Measurements from ENCODE around the gene ARHGDIA.
"Not testable (repeated sequence)": the region's sequence is repeated elsewhere in the genome, so short reads cannot be mapped to it uniquely, and the experiment has no call there.

ARHGDIA gene

GRCh38 chr17:81870981-81871386 is at the start of gene ARHGDIA:
Gene ARHGDIA (minus strand): TSS chr17:81871337. CDS start chr17:81869930, 1,407 bp downstream.
- no peak for DNase-seq

- peak; percentile 19 for DNase-seq
Observed at GRCh38 chr17:81918832-81919545, 47.9 kb upstream of the ARHGDIA start.

- not testable (repeated sequence) for DNase-seq
Observed at GRCh38 chr17:81918333-81918669, 47.2 kb upstream of the ARHGDIA start.

- peak; percentile 92 for DNase-seq
Observed at GRCh38 chr17:81917565-81918332, 46.6 kb upstream of the ARHGDIA start, which contains the start of gene SIRT7. Gene SIRT7 (minus strand): TSS chr17:81918176. CDS start chr17:81918131, 45 bp downstream.

GRCh38 chr17:81916234-81917001 is 45.3 kb upstream of the ARHGDIA start:
- peak; percentile 17 for DNase-seq

- DNase-seq: no peak
Observed at GRCh38 chr17:81915331-81915730, 44.2 kb upstream of the ARHGDIA start.

- DNase-seq: no peak
Observed at GRCh38 chr17:81914103-81914850, 43.1 kb upstream of the ARHGDIA start.

GRCh38 chr17:81913394-81914102 is 42.4 kb upstream of the ARHGDIA start:
- no peak for DNase-seq

- no peak for DNase-seq
Observed at GRCh38 chr17:81912441-81913309, 41.5 kb upstream of the ARHGDIA start.

- no peak for DNase-seq
Observed at GRCh38 chr17:81911969-81912368, 40.8 kb upstream of the ARHGDIA start.

GRCh38 chr17:81911277-81911961 is 40.3 kb upstream of the ARHGDIA start, which contains the start of gene PCYT2:
Gene PCYT2 (minus strand): TSS chr17:81911399. CDS start chr17:81911355, 44 bp downstream.
- DNase-seq: peak; percentile 88

GRCh38 chr17:81910840-81911276 is 39.7 kb upstream of the ARHGDIA start:
- DNase-seq: peak; percentile 49

- DNase-seq: peak; percentile 53
Observed at GRCh38 chr17:81909966-81910839, 39.1 kb upstream of the ARHGDIA start.

- no peak for DNase-seq
Observed at GRCh38 chr17:81909231-81909630, 38.1 kb upstream of the ARHGDIA start.

- no peak for DNase-seq
Observed at GRCh38 chr17:81908793-81909192, 37.7 kb upstream of the ARHGDIA start.

- no peak for DNase-seq
Observed at GRCh38 chr17:81907219-81908145, 36.3 kb upstream of the ARHGDIA start.

- no peak for DNase-seq
Observed at GRCh38 chr17:81906476-81907218, 35.5 kb upstream of the ARHGDIA start.
